ENCODE measurements around the gene FBXO42.

- TF ChIP-seq POLR2AphosphoS5 (IDR thresholded peaks at IDR 0.05; ENCODE audit: low read depth, low read length) (no peak), POLR2A (IDR thresholded peaks at IDR 0.05; ENCODE audit: low read depth, low read length) (no peak), TAF1 (IDR thresholded peaks at IDR 0.05; ENCODE audit: low read depth, low read length) (no peak), SPI1 (IDR thresholded peaks at IDR 0.05; ENCODE audit: low read depth, low read length) (no peak), PAX5 (IDR thresholded peaks at IDR 0.05; ENCODE audit: insufficient read depth, low read length, severe bottlenecking) (no peak)
These were observed 22.0 kb upstream of the FBXO42 start for GRCh38 chr1:16374266-16374665.
